Esophagus squamous epithelium (tissue), 5 donors: ENCODE data around the gene WDR87. TPM values are rescaled to one million over a fixed set of nuclear protein-coding genes. Genes with fewer than 3 reads are reported as not detected.

ENCODE experiments used
- DNase-seq: peaks from one replicate; lab custom pipeline; 2025; lab: John Stamatoyannopoulos, UW
- H3K27ac ChIP-seq, 4 donors: fragments of 200-600 bp; sonication (generic); one replicate each; pipeline ENCODE4 v1.5.1; 2016 to 2019; ENCODE audit warnings: mild to moderate bottlenecking in 1 of 4
- H3K27me3 ChIP-seq, 4 donors: fragments of 200-600 bp; sonication (generic); 1 replicate in 3 of 4; 2 replicates in 1 of 4; pipeline versions ENCODE4 v1.5.1 to v1.6.0; 2017 to 2021; ENCODE audit warnings: antibody characterized with exemption in 1 of 4
- H3K36me3 ChIP-seq, 3 donors: fragments of 200-600 bp; sonication (generic); one replicate each; pipeline ENCODE4 v1.5.1; 2016 to 2019
- H3K4me1 ChIP-seq, 3 donors: fragments of 200-600 bp; sonication (generic); one replicate each; pipeline ENCODE4 v1.5.1; 2017 to 2019
- H3K4me3 ChIP-seq, 4 donors: fragments of 200-600 bp; sonication (generic); 1 replicate in 3 of 4; 2 replicates in 1 of 4; pipeline ENCODE4 v1.5.1; 2016 to 2019; ENCODE audit warnings: mild to moderate bottlenecking in 2 of 4, moderate library complexity in 1 of 4
- H3K9me3 ChIP-seq, 3 donors: fragments of 200-600 bp; sonication (generic); one replicate each; pipeline ENCODE4 v1.5.1; 2016 to 2019
- POLR2A ChIP-seq, 4 donors: fragments of 450-650 bp; IDR thresholded peaks; one replicate each; pipeline ENCODE4 v1.6.1; 2017; ENCODE audit warnings: antibody characterized with exemption in 4 of 4, mild to moderate bottlenecking in 4 of 4, moderate library complexity in 3 of 4
- WGBS, 2 donors: methylation state at CpG; one replicate each; pipeline ENCODE4 v1.1.5; 2018; 5-methylcytosine and 5-hydroxymethylcytosine counted together
- intact Hi-C: fragments of 100-400 bp; cut with DNase I; formaldehyde crosslinking; loops from one replicate; pipeline ENCODE4 v1.15.0; 2022
- total RNA-seq, 4 donors: library from RNA; depleted of rRNA; stranded (reverse); fragments of >200 nt; gene quantifications; one replicate each; pipeline ENCODE4 v1.1.0, GENCODE V29; 2016
- TF ChIP-seq, protein P1 (sequence below), 6 experiments: fragments of 450-650 bp in 4 of 6; fragments of 200-600 bp in 2 of 6; sonication (generic) in 2 of 6; IDR thresholded peaks; one replicate each; pipeline ENCODE4 v1.5.1; 2016 to 2019; ENCODE audit warnings: antibody characterized with exemption in 6 of 6, mild to moderate bottlenecking in 4 of 6, moderate library complexity in 4 of 6
- donor health status: DM: yes; HTN: yes; CAD: no.

The WDR87 gene
- total RNA-seq, 4 donors from 2014 or later: not detected

GRCh38 chr19:37943480-37943879 lies 37.1 kb upstream of the WDR87 start:
- H3K9me3 ChIP-seq: no peaks in the 10 kb centered on the region
- DNase-seq: no peak
- H3K36me3 ChIP-seq: no peaks in the 10 kb centered on the region
- intact Hi-C loops: no loop called here
- no peaks in the 10 kb centered on the region for H3K27me3 ChIP-seq
- 88 to 94% methylated on average over 5 of the region's 5 CpGs for WGBS, 2 donors
- peaks cover 0 to 19% (median 0%) of the 10 kb centered on the region in 3 donors for H3K4me1 ChIP-seq
- H3K4me3 ChIP-seq: no peak overlapping the region
- no peak overlapping the region for H3K27ac ChIP-seq
- TF ChIP-seq, protein P1, sequence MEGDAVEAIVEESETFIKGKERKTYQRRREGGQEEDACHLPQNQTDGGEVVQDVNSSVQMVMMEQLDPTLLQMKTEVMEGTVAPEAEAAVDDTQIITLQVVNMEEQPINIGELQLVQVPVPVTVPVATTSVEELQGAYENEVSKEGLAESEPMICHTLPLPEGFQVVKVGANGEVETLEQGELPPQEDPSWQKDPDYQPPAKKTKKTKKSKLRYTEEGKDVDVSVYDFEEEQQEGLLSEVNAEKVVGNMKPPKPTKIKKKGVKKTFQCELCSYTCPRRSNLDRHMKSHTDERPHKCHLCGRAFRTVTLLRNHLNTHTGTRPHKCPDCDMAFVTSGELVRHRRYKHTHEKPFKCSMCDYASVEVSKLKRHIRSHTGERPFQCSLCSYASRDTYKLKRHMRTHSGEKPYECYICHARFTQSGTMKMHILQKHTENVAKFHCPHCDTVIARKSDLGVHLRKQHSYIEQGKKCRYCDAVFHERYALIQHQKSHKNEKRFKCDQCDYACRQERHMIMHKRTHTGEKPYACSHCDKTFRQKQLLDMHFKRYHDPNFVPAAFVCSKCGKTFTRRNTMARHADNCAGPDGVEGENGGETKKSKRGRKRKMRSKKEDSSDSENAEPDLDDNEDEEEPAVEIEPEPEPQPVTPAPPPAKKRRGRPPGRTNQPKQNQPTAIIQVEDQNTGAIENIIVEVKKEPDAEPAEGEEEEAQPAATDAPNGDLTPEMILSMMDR (IDR thresholded peaks at IDR 0.05): no peak
- TF ChIP-seq POLR2A (IDR thresholded peaks at IDR 0.05): no peak

GRCh38 chr19:37942516-37942902 lies 36.1 kb upstream of the WDR87 start:
- DNase-seq: no peak
- H3K27ac ChIP-seq: no peak overlapping the region
- no peaks in the 10 kb centered on the region for H3K36me3 ChIP-seq
- 90 to 98% methylated on average over 4 to 6 of the region's 6 CpGs for WGBS, 2 donors
- no peaks in the 10 kb centered on the region for H3K27me3 ChIP-seq
- intact Hi-C loops: no loop called here
- H3K9me3 ChIP-seq: no peaks in the 10 kb centered on the region
- peaks cover 0 to 13% (median 0%) of the 10 kb centered on the region in 3 donors for H3K4me1 ChIP-seq
- H3K4me3 ChIP-seq: no peak overlapping the region
- TF ChIP-seq POLR2A (IDR thresholded peaks at IDR 0.05): no peak
- TF ChIP-seq, protein P1 (IDR thresholded peaks at IDR 0.05): no peak

- H3K36me3 ChIP-seq: no peaks in the 10 kb centered on the region
- 72 to 75% methylated on average over 12 of the region's 12 CpGs for WGBS, 2 donors
- H3K27ac ChIP-seq: no peak overlapping the region
- no peaks in the 10 kb centered on the region for H3K27me3 ChIP-seq
- DNase-seq: no peak
- intact Hi-C loops: no loop called here
- peaks cover 0 to 13% (median 0%) of the 10 kb centered on the region in 3 donors for H3K4me1 ChIP-seq
- TF ChIP-seq POLR2A (IDR thresholded peaks at IDR 0.05): no peak
- TF ChIP-seq, protein P1 (IDR thresholded peaks at IDR 0.05): no peak
- no peaks in the 10 kb centered on the region for H3K9me3 ChIP-seq
- H3K4me3 ChIP-seq: no peak overlapping the region
These were observed 35.6 kb upstream of the WDR87 start for GRCh38 chr19:37941782-37942515.

DNA sequence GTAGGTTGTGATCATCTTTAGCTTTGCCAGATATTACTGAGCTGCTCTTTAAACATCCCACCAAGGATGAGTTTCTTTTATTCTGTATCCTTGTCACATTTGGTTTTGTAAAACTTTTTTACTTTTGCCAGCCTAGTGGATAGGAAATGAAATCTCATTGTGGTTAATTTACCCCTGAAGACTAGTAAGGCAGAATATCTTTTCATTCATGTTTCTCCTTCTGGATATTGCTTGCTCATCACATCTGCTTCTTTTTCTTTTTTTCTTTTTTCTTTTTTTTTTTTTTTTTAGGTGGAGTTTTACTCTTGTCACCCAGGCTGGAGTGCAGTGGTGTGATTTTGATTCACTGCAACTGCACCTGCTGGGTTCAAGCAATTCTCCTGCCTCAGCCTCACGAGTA lies 32.0 kb upstream of the WDR87 start:
- WGBS, 2 donors: 80 to 92% methylated on average over 1 of the region's 1 CpG
- Histone ChIP-seq H3K4me1 (peaks cover 6 to 27% (median 10%) of the 10 kb centered on the region in 3 donors), H3K4me3 (no peak overlapping the region), H3K36me3 (no peaks in the 10 kb centered on the region), H3K9me3 (peaks cover 0 to 6% (median 0%) of the 10 kb centered on the region in 3 donors), H3K27me3 (no peaks in the 10 kb centered on the region), H3K27ac (no peak overlapping the region)
- intact Hi-C loops: no loop called here
- no peak for DNase-seq
- TF ChIP-seq POLR2A (IDR thresholded peaks at IDR 0.05): no peak
- TF ChIP-seq, protein P1 (IDR thresholded peaks at IDR 0.05): no peak

GRCh38 chr19:37936886-37937285 lies 30.5 kb upstream of the WDR87 start:
- H3K27ac ChIP-seq: no peak overlapping the region
- no peaks in the 10 kb centered on the region for H3K27me3 ChIP-seq
- TF ChIP-seq POLR2A (IDR thresholded peaks at IDR 0.05): no peak
- TF ChIP-seq, protein P1 (IDR thresholded peaks at IDR 0.05): no peak
- H3K9me3 ChIP-seq: peaks cover 0 to 6% (median 0%) of the 10 kb centered on the region in 3 donors
- H3K36me3 ChIP-seq: no peaks in the 10 kb centered on the region
- H3K4me1 ChIP-seq: peaks cover 13 to 41% (median 13%) of the 10 kb centered on the region in 3 donors
- 96 to 100% methylated on average over 2 of the region's 2 CpGs for WGBS, 2 donors
- intact Hi-C loops: no loop called here
- DNase-seq: no peak
- H3K4me3 ChIP-seq: no peak overlapping the region
